Muscle layer of duodenum (tissue), 2 donors: Measurements from ENCODE around the gene CRIM1.
"Not testable (repeated sequence)": the region's sequence is repeated elsewhere in the genome, so short reads cannot be mapped to it uniquely, and the experiment has no call there.

Experiments
- H3K27ac ChIP-seq: one replicate; pipeline ENCODE4 v1.7.0; 2013; ENCODE audit warnings: mild to moderate bottlenecking, low read length
- H3K27me3 ChIP-seq: one replicate; pipeline ENCODE4 v1.7.0; 2013; ENCODE audit warnings: low read depth, mild to moderate bottlenecking, control low read depth, low read length
- H3K36me3 ChIP-seq, 2 donors: one replicate each; pipeline ENCODE4 v1.7.0; 2013; ENCODE audit warnings: low read length in 2 of 2, control low read depth in 1 of 2, mild to moderate bottlenecking in 1 of 2; ENCODE audit not compliant: insufficient read depth in 2 of 2, control insufficient read depth in 1 of 2
- H3K4me1 ChIP-seq, 2 donors: one replicate each; pipeline ENCODE4 v1.7.0; 2013; ENCODE audit warnings: low read length in 2 of 2, mild to moderate bottlenecking in 2 of 2, control low read depth in 1 of 2, moderate library complexity in 1 of 2; ENCODE audit not compliant: insufficient read depth in 2 of 2, control insufficient read depth in 1 of 2
- H3K4me3 ChIP-seq, 2 donors: one replicate each; pipeline ENCODE4 v1.7.0; 2013; ENCODE audit warnings: low read length in 2 of 2, low read depth in 1 of 2, mild to moderate bottlenecking in 1 of 2
- H3K9me3 ChIP-seq, 2 donors: one replicate each; pipeline ENCODE4 v1.7.0; 2013; ENCODE audit warnings: low read length in 2 of 2, control low read depth in 1 of 2, mild to moderate bottlenecking in 1 of 2; ENCODE audit not compliant: control insufficient read depth in 1 of 2
- donor health status: healthy.

The CRIM1 gene

DNA sequence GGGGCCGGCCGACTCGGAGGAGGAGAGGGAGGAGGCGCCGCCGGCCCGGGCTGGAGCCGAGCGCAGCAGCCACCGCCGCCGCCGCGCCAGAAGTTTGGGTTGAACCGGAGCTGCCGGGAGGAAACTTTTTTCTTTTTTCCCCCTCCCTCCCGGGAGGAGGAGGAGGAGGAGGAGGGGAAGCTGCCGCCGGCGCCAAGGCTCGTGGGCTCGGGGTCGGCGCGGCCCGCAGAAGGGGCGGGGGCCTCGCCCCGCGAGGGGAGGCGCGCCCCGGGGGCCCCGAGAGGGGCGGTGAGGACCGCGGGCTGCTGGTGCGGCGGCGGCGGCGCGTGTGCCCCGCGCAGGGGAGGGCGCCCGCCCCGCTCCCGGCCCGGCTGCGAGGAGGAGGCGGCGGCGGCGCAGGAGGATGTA, 316 bp downstream of the CRIM1 start:
- Histone ChIP-seq H3K4me1 (peaks cover 0 to 23% of the 10 kb centered on the region in 2 donors), H3K9me3 (no peaks in the 10 kb centered on the region), H3K27me3 (no peaks in the 10 kb centered on the region), H3K4me3 (peak overlapping the region in 1 of 2 donors; percentile 87), H3K27ac (no peak overlapping the region), H3K36me3 (peaks cover 0 to 12% of the 10 kb centered on the region in 2 donors)

DNA sequence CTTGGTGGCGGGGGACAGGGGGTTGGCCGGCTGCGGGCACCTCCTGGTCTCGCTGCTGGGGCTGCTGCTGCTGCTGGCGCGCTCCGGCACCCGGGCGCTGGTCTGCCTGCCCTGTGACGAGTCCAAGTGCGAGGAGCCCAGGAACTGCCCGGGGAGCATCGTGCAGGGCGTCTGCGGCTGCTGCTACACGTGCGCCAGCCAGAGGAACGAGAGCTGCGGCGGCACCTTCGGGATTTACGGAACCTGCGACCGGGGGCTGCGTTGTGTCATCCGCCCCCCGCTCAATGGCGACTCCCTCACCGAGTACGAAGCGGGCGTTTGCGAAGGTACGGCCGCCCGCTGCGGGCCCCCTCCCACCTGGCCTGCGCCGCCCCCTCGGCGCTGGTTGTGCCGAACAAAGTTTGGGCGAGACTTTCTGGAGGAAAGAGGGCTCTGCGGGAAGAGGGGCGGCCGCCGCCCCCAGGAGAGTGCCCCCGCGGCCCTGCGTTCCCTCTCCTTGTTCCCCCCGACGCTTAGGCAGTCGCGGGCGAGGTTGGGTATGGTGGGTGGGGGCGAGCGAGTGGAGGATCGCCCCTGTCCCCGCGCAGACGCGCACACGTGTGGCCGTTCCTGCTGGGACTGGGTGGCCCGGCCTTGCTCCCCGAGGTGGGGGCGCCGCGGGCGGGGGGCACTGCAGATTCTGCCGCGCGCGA, 866 bp downstream of the CRIM1 start:
- peaks cover 0 to 12% of the 10 kb centered on the region in 2 donors for H3K36me3 ChIP-seq
- H3K9me3 ChIP-seq = no peaks in the 10 kb centered on the region
- H3K4me1 ChIP-seq = peaks cover 0 to 26% of the 10 kb centered on the region in 2 donors
- H3K4me3 ChIP-seq = peak overlapping the region; percentile 83 to 87
- H3K27me3 ChIP-seq = no peaks in the 10 kb centered on the region
- peak overlapping the region; percentile 79 for H3K27ac ChIP-seq

DNA sequence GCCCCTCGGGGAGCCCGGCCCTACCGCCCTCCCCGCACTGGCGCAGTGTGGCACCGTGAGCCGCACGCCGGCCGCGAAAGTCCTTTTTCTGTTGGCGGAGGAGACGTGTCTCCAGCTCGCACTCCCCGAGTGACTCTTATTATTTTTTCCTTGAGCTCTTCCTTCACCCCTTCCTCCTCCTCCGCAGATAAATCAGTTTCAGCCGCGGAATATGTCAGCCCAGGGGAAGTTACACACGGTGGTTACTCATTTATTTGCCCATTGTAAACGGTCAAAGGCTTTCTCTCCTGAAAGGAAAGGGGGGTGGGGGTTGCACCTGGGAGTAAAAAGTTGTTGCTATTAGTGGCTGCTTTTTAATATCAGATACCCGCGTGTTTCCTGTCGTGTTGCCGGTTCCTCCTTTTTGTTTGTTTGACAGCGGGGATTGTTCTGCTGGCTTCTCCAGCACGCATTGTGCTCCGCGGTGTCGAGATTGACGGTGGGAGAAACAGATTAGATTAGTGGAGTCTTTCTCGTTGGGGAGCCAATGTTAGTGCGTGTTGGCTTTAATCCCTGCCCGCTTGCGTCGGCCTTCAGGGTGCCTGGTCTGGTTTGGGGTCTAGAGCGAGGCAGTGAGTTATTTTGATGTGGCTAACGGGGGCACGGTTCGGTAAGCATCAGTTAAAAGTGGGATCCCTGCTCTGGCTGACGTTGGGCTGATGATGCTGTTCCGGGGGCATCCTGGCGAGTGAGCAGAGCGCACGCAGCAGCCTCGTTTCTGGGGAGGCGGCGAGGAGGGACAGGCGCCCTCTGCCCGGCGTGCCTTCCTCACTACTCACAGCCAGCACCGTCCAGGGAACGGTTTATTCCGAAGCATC, 1.6 kb downstream of the CRIM1 start:
- H3K36me3 ChIP-seq = peaks cover 0 to 12% of the 10 kb centered on the region in 2 donors
- H3K4me3 ChIP-seq = peak overlapping the region; percentile 83 to 87
- H3K4me1 ChIP-seq = peaks cover 4 to 30% of the 10 kb centered on the region in 2 donors
- H3K27me3 ChIP-seq = no peaks in the 10 kb centered on the region
- H3K27ac ChIP-seq = peak overlapping the region; percentile 79
- H3K9me3 ChIP-seq = no peaks in the 10 kb centered on the region

DNA sequence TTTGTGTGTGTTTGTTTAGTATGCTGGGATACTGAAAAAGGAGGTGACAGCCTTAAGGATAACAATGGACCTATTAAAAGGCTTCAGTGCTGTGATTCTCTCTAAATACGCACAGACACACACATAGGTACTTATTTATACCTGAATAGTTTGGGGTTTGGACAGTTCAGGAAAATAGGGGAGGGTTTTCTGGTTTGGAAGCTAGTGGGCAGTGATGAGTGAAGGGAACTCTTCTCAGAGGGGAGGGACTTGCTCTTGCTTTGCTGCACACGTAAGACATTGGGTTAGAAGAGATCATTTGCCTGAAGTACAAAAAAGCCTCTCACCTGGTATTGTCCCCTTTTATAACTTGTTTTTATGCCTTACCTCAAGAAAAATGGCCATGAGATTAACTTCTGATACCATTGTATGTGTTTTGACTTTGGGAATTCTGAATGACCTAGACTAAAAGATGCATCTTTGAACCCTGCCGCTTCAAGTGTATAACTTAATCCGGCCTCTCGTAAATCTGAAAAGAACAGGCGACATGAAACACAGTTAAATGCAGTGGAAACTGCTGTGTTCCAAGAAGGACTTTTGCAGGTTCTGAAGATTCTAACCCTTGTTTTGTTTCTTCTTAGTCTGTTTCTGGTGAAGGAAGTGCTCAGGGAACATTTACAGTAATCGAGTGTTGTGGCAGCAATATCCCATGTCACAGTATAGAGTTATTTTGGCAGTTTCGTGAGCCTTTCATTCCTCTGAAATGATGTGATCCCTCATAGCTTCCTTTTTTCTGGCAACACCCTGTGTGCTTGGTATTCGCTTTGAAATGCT, 2.5 kb downstream of the CRIM1 start:
- peak overlapping the region; percentile 79 for H3K27ac ChIP-seq
- peaks cover 0 to 12% of the 10 kb centered on the region in 2 donors for H3K36me3 ChIP-seq
- H3K4me1 ChIP-seq = peaks cover 4 to 30% of the 10 kb centered on the region in 2 donors
- H3K4me3 ChIP-seq = peak overlapping the region; percentile 83 to 87
- H3K9me3 ChIP-seq = no peaks in the 10 kb centered on the region
- H3K27me3 ChIP-seq = no peaks in the 10 kb centered on the region

DNA sequence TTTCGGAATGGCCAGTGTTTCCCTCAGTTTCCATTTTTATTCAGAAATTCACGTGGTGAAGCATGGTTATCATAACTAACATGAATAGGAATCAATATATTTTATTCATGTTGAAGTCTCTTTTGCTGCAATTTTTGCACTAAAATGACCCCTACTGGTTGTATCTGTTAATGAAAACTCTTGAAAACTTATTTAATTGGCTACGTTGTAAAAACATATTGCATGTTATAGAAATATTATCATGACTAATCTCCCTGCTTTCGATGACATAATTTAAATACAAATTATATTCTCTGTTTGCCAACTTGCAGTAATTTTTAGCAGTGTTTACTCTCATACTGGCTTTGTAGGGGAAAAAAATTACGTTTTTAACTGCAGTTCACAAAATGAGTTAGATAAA, 3.5 kb downstream of the CRIM1 start:
- Histone ChIP-seq H3K36me3 (peaks cover 0 to 12% of the 10 kb centered on the region in 2 donors), H3K4me1 (peaks cover 4 to 30% of the 10 kb centered on the region in 2 donors), H3K9me3 (no peaks in the 10 kb centered on the region), H3K27me3 (no peaks in the 10 kb centered on the region), H3K4me3 (peak overlapping the region; percentile 83 to 87), H3K27ac (peak overlapping the region; percentile 79)

DNA sequence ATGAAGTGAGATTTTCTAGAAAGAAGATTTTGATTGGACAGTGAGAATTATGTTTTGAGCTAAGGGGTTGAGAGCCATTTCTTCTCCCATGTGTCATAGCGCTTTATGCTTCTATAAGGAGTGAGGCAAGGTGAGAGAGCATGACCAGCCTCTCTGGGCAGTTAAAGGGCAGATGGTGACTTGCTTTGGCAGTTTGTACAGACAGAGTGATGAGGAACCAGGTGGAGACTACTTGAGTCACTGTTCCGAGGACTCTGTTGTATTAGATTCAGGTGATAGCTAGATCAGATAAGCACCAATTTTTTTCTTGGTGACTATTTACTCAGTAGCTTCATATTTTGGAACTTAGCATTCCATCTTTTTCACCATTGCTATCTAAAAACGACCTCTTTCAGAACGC, 4.5 kb downstream of the CRIM1 start:
- Histone ChIP-seq H3K27ac (no peak overlapping the region), H3K4me1 (peaks cover 4 to 30% of the 10 kb centered on the region in 2 donors), H3K9me3 (no peaks in the 10 kb centered on the region), H3K27me3 (no peaks in the 10 kb centered on the region), H3K36me3 (peaks cover 0 to 12% of the 10 kb centered on the region in 2 donors), H3K4me3 (no peak overlapping the region)

DNA sequence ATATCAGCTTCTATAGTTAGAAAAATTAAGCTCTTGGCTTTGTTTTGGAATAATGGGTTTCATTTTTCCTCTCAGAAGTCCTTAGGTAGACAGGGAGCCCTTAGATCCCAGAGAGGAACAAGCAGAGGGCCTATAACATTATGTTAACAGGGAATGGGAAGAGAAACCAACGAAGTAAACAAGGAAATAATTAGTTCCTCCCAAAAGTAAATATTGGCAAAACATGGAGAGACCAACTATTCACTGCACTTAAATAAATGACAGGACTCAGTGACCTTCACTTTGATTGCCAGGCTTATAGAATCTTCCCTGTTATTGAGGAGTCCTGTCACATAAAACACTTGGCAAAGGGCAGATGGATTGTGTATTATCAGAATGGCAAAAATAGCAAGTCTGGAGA, 5.3 kb downstream of the CRIM1 start:
- Histone ChIP-seq H3K36me3 (peaks cover 0 to 12% of the 10 kb centered on the region in 2 donors), H3K9me3 (no peaks in the 10 kb centered on the region), H3K27ac (no peak overlapping the region), H3K27me3 (no peaks in the 10 kb centered on the region), H3K4me1 (peaks cover 4 to 30% of the 10 kb centered on the region in 2 donors), H3K4me3 (no peak overlapping the region)

DNA sequence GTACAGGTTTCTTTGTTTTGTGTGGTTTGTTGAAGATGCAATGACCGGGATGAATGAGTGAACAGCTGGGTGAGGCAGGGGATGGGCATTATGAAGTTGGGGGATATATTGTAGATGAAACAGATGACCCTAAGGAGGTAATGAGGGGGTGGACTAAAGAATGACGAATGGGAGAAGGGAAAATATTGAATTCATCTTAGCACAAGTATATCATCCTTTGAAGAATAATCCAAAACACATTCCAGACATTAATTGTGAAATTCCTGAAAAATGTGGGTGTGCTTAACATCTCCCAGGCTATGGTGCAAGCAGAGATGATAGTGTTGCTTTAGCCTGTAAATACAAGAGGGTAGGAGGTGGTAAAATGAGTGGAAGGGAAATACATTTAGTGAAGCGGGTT, 5.8 kb downstream of the CRIM1 start:
- peaks cover 5 to 33% of the 10 kb centered on the region in 2 donors for H3K4me1 ChIP-seq
- no peak overlapping the region for H3K4me3 ChIP-seq
- H3K27ac ChIP-seq = no peak overlapping the region
- H3K36me3 ChIP-seq = peaks cover 0 to 12% of the 10 kb centered on the region in 2 donors
- H3K9me3 ChIP-seq = no peaks in the 10 kb centered on the region
- H3K27me3 ChIP-seq = no peaks in the 10 kb centered on the region

DNA sequence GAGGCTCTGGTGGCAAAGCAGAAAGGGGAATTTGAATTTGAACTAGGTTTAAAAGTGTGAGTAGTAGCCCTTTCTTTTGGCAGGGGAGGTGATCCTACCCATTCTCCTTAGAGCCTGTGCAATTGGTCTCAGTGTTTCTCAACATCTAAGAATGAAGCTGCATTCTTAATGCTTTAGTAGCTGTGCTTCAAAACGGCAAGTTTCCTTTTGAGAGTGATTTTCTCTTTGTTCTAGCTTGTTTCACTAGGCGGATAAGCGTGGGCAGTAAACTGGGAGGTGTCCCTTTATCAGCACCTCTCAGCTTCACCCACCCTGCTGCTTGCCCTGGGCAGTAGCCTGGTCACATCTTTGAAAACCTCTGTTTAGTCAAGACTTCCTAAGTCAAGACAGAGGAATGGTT, 6.7 kb downstream of the CRIM1 start:
- Histone ChIP-seq H3K27ac (no peak overlapping the region), H3K36me3 (peaks cover 0 to 9% of the 10 kb centered on the region in 2 donors), H3K27me3 (no peaks in the 10 kb centered on the region), H3K9me3 (no peaks in the 10 kb centered on the region), H3K4me3 (no peak overlapping the region), H3K4me1 (peaks cover 14 to 37% of the 10 kb centered on the region in 2 donors)

DNA sequence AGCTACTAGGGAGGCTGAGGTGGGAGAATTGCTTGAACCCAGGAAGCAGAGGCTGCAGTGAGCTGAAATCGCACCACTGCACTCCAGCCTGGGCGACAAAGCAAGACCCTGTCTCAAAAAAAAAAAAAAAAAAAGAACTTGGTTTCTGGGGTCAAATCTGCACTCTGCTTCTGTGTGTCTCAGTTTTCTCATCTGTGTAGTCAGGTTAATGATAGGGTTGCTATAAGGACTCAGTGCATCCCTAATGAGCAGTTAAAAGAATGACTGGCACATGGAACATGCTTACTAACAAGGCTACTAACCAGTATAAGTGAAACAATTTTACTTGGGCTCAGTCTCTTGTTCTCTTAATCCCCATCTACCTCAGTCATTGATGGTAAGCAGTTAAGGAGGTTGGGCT, 7.5 kb downstream of the CRIM1 start:
- H3K4me3 ChIP-seq, H3K36me3 ChIP-seq, H3K27me3 ChIP-seq, H3K9me3 ChIP-seq, H3K27ac ChIP-seq: not testable (repeated sequence)
- H3K4me1 ChIP-seq = peaks cover 19 to 43% of the 10 kb centered on the region in 2 donors
